ENCODE results near the gene RIPK3. TPM values are rescaled to one million over a fixed set of nuclear protein-coding genes. Genes with fewer than 3 reads are reported as not detected.

Gene RIPK3
- total and polyA plus RNA-seq, 2 of the 8 experiments (the other 6 are each of a cell fraction or from before 2014, with no cell fraction given): 0.24 to 0.39 TPM

DNA sequence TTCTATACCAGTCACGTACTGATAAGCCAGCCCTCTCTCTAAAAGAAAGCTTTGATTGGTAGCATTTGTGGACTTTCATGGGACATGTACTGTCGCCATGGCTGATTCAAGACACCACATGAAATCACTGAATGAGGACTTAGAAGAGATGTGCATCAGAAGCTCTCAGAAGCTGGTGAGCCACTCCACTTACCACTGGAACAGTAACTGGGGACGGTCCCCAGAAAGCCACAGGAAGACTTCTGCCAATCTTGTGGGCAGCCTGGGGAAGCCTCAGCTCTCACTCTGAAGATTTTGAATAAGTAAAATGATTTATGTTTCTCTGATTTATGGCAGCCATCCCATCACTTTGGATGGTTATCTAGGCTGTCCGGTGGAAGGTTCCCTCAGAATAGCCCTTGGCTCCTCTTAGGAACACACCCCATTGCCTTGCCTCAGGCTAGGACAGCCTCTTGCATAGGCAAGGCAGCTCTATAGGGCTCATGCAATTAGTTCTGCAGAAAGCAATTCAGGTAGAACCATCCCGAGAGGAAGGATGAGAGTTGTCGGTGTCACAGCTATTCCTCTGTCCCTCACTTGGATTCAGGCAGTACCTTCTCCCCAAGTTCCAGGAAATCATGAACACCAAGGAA is 50.0 kb downstream of the RIPK3 start:
- Histone ChIP-seq H3K23ac (ENCODE audit: insufficient read length) (no peak overlapping the region), H3K9me3 (ENCODE audit: insufficient read depth in 2 of 2, low read depth in 1 of 2, low read length in 1 of 2) (no peaks in the 10 kb centered on the region), H3K4me1 (replicated peaks in 1 of 4; ENCODE audit: control insufficient read depth in 3 of 4, insufficient read depth in 4 of 4, low read length in 3 of 4) (no peaks in the 10 kb centered on the region), H3K36me3 (ENCODE audit: control insufficient read depth in 2 of 4, insufficient read depth in 4 of 4, low read length in 3 of 4) (peaks cover 0 to 8% (median 2%) of the 10 kb centered on the region in 4 experiments; a peak in 1 of 8 replicates), H2BK20ac (ENCODE audit: low read length) (no peak overlapping the region), H3K27me3 (replicated peaks in 1 of 4; ENCODE audit: control insufficient read depth in 3 of 4, extremely low read depth in 1 of 4, insufficient read depth in 3 of 4, low read length in 3 of 4) (no peaks in the 10 kb centered on the region), H2BK15ac (ENCODE audit: low read length) (no peak overlapping the region), H3K18ac (ENCODE audit: extremely low read depth, low read length) (no peak overlapping the region), H2BK120ac (replicated peaks; ENCODE audit: low read depth, low read length) (no peak overlapping the region), H4K20me1 (replicated peaks in 1 of 2; ENCODE audit: control insufficient read depth in 1 of 2, insufficient read depth in 2 of 2, low read length in 2 of 2) (peaks cover 2 to 4% of the 10 kb centered on the region in 2 experiments), H3K23me2 (ENCODE audit: low read depth, low read length) (no peaks in the 10 kb centered on the region), H2BK12ac (ENCODE audit: low read depth, low read length) (no peak overlapping the region), H3K79me1 (ENCODE audit: low read depth, low read length) (no peaks in the 10 kb centered on the region), H2BK5ac (ENCODE audit: low read depth, low read length) (no peak overlapping the region), H3K4ac (replicated peaks; ENCODE audit: insufficient read length, low read depth, low read length) (no peak overlapping the region), H3K56ac (replicated peaks; ENCODE audit: insufficient read length, low read depth, low read length) (no peak overlapping the region), H2AFZ (ENCODE audit: low read length) (no peak overlapping the region), H4K8ac (ENCODE audit: extremely low read depth, insufficient read depth, low read length) (no peak overlapping the region), H3K79me2 (ENCODE audit: control insufficient read depth in 1 of 2, insufficient read depth in 2 of 2, low read length in 2 of 2) (no peaks in the 10 kb centered on the region), H3K14ac (ENCODE audit: insufficient read length) (no peak overlapping the region), H3K4me3 (ENCODE audit: extremely low read depth in 1 of 4, insufficient read depth in 2 of 4, low read depth in 3 of 4, low read length in 4 of 4) (no peak overlapping the region), H4K91ac (replicated peaks; ENCODE audit: insufficient read length, low read length) (no peak overlapping the region), H2AK5ac (ENCODE audit: low read depth, low read length) (no peak overlapping the region), H4K5ac (ENCODE audit: insufficient read length, low read depth, low read length) (no peak overlapping the region), H3K9ac (replicated peaks in 1 of 4; ENCODE audit: extremely low read depth in 1 of 4, low read depth in 3 of 4, low read length in 3 of 4) (no peak overlapping the region), H3K4me2 (ENCODE audit: insufficient read depth in 1 of 2, low read depth in 2 of 2, low read length in 2 of 2) (no peak overlapping the region), H3K27ac (ENCODE audit: low read depth, low read length) (no peak overlapping the region)
- FAIRE-seq (no peak), DNase-seq (ENCODE audit: low read depth in 1 of 2, low spot score in 2 of 2) (no peak)
- ChIA-PET POLR2A (ENCODE audit: partially characterized antibody) (interaction anchor here (1.5 to 2.0 kb wide), 4 partner anchors 11 to 44 kb away, joined by 3 to 9 read pairs (median 6); partner anchors contain the start of genes CIDEB and RABGGTA), CTCF (ENCODE audit: partially characterized antibody) (interaction anchor here (1.0 to 5.5 kb wide), 7 partner anchors 12 to 129 kb away, joined by 3 to 51 read pairs (median 4); partner anchors contain the start of genes CIDEB, IRF9, RABGGTA and TINF2)
- 75% methylated on average over 6 of the region's 6 CpGs; no CpG with 5 or more reads in 1 of the 2 experiments for WGBS, 2 experiments (ENCODE audit: extremely low coverage in 1 of 2, insufficient coverage in 1 of 2, insufficient read length in 1 of 2, insufficient replicate concordance in 2 of 2, low coverage in 1 of 2, low lambda C conversion rate in 2 of 2, missing lambda C conversion rate in 1 of 2)
- TF ChIP-seq JUND (IDR thresholded peaks at IDR 0.05; ENCODE audit: low read length) (no peak), CEBPB (IDR thresholded peaks at IDR 0.05; ENCODE audit: low read depth, low read length) (no peak), SP4 (IDR thresholded peaks at IDR 0.05; ENCODE audit: low read length) (no peak), FOSL1 (IDR thresholded peaks at IDR 0.05; ENCODE audit: insufficient read depth, low read depth, low read length) (no peak), RAD21 (IDR thresholded peaks at IDR 0.05 in 1 of 2, conservative IDR thresholded peaks at IDR 0.05 in 1 of 2; ENCODE audit: low read depth in 2 of 2, low read length in 2 of 2) (no peak), RBBP5 (IDR thresholded peaks at IDR 0.05; ENCODE audit: borderline replicate concordance, low read depth, low read length) (no peak), ZNF274 (IDR thresholded peaks at IDR 0.05; ENCODE audit: borderline replicate concordance, extremely low read depth, low read length) (no peak), EGR1 (IDR thresholded peaks at IDR 0.05; ENCODE audit: borderline replicate concordance, low read depth, low read length) (no peak), ASH2L (IDR thresholded peaks at IDR 0.05; ENCODE audit: low read length) (no peak), POLR2AphosphoS5 (IDR thresholded peaks at IDR 0.05; ENCODE audit: low read depth, low read length) (no peak)
- TF ChIP-seq, protein P1, sequence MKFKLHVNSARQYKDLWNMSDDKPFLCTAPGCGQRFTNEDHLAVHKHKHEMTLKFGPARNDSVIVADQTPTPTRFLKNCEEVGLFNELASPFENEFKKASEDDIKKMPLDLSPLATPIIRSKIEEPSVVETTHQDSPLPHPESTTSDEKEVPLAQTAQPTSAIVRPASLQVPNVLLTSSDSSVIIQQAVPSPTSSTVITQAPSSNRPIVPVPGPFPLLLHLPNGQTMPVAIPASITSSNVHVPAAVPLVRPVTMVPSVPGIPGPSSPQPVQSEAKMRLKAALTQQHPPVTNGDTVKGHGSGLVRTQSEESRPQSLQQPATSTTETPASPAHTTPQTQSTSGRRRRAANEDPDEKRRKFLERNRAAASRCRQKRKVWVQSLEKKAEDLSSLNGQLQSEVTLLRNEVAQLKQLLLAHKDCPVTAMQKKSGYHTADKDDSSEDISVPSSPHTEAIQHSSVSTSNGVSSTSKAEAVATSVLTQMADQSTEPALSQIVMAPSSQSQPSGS (IDR thresholded peaks at IDR 0.05; ENCODE audit: low read length): no peak
